GM21360 (cell line): Measurements from ENCODE around the gene TMEM237.
"Not testable (repeated sequence)": the region's sequence is repeated elsewhere in the genome, so short reads cannot be mapped to it uniquely, and the experiment has no call there.

Experiments
- ATAC-seq: cut with Tn5 transposase; IDR thresholded peaks from one replicate; pipeline ENCODE4 v1.9.1; 2021; ENCODE audit warnings: mild to moderate bottlenecking, moderate library complexity; ENCODE audit not compliant: unreplicated experiment

The TMEM237 gene, protein sequence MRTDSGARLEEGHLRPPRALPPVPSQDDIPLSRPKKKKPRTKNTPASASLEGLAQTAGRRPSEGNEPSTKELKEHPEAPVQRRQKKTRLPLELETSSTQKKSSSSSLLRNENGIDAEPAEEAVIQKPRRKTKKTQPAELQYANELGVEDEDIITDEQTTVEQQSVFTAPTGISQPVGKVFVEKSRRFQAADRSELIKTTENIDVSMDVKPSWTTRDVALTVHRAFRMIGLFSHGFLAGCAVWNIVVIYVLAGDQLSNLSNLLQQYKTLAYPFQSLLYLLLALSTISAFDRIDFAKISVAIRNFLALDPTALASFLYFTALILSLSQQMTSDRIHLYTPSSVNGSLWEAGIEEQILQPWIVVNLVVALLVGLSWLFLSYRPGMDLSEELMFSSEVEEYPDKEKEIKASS

DNA sequence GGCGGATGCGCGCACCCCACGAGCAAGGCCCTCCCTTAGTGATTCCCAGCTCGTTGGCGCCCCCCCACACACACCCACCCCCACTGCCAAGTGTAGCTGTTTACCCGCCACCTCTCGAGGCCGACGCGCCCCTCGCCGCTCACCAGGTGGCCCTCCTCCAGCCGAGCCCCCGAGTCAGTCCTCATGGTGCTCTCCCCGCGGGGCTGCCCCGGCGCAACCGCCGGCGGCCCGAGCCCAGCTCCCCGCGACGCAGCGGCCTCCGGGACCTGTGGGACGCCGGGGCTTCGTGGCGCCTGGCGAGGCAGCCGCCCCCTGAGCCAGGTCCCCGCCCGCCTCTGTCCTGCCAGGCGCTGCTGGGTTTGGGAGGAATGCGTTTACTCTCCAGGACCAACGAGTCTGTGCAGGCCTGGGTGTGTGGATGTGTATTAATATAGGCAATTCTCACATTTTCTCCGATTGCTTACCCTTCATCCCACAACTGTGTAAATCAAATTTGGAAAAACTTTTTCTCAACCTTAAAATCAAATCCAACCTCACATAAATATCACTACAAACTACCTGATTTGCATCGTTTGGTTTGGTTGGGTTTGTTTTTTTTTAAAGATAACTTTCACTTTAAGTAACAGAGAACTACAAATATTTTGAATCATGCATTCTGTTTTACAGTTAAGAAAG is at the start of gene TMEM237:
TSS of gene TMEM237 (minus strand) at position 288 of the 675 bp plus-strand sequence. CDS start at position 185, 103 bp downstream.
- ATAC-seq = no peak

DNA sequence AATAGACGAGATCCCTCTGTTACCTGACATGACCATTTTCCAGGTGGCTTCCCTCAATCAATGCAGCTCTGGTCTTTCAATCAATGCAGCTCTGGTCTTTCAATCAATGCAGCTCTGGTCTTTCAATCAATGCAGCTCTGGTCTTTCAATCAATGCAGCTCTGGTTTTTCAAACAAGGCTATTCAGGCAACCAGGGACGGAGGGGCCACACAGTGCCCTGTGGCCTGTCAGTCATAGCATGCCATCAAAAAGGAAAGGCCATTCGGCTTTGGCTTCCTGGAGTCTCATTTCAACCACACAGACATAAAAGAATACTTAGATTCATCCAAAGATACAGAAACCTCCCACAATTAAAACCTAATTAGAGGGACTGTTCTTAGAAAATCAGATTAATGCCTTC is 41.9 kb upstream of the TMEM237 start:
- ATAC-seq = no peak

DNA sequence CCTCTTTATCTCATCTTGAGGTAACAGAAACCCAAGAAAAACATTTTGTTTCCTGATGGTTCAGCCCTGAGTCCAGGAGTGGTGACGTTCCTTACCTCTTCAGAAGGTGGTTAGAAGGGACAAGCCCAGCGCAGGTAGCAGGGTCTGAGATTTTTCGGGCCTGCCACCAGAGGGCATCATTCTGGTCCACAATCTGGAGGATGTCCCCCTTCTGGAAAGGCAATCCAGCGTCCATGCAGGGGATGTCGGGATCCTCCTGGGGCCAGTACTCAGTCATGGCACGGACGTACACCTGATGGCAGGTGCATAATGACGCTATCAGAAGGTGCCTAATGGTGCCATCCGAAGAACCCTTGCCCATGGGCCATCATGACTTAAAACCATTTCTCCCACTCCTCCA is 37.4 kb upstream of the TMEM237 start:
- no peak for ATAC-seq

DNA sequence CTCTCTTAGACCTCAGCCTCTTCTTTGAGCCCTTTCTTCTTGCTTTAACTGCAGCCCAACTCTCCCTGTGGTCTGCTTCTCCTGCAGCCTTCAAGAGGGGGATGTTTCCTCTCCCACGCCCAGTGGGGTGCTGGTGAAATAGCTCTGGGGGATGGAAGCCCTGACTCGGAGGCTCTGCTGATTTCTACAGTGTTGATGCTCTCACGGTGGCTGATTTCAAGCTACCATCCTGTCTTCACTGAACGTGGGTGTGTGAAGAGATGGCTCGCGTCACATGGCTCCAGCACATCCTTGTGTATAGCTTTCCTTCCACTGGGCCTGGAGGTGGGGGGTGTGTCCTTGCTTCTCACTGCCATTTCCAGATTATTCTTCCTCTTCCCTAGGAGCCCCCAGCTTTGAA is 35.1 kb upstream of the TMEM237 start:
- no peak for ATAC-seq

DNA sequence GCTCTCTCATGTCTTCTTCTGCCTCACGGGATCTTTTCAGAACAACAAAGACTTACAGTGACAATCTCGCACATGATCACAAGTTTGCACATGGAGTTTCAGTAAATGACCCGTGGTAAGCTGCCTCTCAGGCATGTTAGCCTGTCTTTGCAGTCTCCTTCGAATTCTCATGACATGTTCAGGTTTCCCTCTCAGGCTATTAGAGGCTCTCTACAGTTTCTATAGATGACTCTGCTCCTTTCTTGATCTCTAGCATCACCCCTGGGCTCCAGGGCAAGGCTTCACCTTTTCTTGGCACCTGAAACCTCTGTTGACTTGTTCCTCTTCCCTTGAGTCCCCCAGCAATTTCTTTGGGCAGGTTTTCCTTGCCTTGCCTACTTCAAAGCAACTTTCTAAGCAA is 32.2 kb upstream of the TMEM237 start:
- no peak for ATAC-seq

DNA sequence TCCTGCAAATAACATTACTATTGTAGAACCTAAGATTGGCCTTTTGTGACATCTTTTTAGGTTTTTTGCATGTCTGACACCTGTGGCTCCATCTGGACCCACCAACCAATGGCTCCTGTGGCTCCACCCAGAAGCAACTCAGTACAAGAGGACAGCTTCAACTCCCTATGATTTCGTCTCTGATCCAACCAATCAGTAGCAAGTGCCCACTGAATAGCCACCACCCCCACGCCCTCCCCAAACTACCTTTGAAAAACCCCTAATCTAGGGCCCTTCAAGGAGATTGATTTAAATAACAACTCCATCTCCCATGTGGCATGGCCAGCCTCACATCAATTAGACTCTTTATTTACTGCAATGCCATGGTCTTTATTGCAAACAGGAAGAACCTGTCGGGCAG is 31.5 kb upstream of the TMEM237 start:
- no peak for ATAC-seq

DNA sequence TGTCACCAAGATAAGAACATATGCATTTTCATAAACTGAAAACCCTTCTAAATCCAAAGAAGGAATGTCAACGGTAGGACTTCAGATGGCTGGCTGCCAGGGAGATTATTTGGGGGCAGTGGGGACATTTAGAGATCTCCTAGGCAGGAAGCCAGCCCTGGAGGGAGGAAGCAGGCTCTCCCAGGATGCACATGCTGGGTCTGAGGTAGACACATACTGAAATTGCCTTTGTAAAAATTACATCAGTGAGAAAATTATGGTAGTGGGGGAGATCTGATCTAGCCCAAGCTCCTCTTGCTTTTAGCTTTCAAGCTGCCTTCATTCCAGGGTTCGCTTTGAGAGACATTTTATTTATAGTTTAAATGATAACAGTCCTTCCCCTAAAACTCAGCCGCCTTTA is 31.0 kb upstream of the TMEM237 start:
- ATAC-seq = no peak

DNA sequence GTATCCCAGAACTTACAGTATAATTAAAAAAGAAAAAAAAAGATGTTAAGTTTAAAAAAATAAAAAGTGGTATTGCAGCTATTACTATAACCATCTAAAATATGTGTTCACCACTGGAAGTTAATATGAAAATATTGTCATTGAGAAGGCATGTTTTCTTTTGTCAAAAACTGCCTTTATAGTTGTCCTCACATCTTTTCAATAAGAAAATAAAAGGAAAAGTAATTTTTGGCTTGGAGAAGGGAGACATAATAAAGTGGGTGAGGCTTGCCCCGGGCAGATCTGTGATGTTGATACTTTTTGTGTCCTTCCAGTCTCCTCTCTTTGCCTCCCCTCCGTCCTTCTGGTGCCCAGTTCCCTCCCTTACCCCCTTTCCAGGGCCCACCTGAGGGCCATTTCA is 30.2 kb upstream of the TMEM237 start:
- no peak for ATAC-seq

DNA sequence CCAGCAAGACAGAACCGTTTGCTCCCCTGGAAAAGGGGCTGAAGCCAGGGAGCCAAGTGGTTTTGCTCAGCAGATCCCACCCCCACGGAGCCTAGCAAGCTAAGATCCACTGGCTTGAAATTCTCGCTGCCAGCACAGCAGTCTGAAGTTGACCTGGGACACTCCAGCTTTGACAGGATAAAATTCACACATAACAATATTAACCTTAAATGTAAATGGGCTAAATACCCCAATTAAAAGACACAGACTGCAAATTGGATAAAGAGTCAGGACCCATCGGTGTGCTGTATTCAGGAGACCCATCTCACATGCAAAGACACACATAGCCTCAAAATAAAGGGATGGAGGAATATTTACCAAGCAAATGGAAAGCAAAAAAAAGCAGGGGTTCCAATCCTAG is 27.9 kb upstream of the TMEM237 start:
- ATAC-seq = not testable (repeated sequence)

DNA sequence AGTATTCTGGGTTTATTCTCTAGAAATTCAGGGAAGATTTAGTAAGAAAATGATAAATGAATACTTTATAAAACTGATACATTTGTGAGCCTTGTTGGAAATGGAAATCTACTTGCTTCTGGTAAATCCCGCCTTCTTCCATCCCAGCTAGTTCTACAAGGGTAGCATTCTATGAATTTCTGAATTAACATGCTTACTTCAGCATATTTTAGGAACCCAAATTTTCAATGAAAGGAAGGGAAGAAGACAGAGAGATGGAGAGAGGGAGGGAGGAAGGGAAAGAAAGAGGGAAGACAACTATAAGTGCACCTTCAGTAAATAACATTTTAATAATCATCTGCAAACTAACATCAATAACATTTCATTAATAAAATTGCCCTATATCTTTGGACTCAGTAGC is 26.6 kb upstream of the TMEM237 start:
- no peak for ATAC-seq

DNA sequence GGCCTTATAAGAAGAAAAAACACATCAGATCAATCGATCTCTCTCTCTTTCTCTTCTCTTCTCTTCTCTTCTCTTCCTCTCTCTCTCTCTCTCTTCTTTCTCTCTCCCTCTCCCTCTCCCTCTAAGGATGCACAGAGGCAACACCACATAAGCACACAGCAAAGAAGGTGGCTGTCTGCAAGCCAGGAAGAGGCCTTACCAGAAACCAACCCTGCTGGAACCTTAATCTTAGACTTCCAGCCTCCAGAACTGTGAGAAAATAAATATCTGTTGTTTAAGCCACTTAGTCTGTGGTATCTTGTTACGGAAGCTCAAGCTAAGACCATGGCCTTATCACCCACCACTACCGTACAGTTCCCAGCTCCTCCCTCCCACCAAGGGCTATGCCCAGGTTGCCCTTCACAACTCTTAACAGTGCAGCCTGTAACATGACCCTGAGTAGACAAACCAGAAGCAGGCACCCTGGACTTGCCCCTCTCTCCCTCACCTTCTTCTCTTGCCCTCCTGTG is 25.2 kb upstream of the TMEM237 start:
- ATAC-seq = no peak

DNA sequence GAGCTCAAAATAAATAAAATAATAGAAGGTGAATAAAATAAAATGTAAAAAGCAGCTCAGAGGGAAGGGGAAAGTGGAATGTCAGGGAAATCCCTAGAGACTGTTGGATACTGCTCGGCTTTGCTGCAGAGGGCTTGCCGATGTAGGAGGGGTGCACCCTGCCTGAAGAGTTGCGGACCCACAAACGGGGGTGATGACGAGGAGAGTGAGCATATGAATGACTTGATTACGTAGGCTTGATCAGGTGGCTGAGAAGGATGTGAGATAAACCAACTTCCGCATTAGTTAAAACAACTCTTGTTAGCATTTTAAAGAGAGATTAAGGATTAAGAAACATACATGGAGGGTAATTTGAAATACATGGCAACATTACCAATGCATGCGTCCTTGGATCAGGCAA is 21.0 kb upstream of the TMEM237 start:
- ATAC-seq = no peak

DNA sequence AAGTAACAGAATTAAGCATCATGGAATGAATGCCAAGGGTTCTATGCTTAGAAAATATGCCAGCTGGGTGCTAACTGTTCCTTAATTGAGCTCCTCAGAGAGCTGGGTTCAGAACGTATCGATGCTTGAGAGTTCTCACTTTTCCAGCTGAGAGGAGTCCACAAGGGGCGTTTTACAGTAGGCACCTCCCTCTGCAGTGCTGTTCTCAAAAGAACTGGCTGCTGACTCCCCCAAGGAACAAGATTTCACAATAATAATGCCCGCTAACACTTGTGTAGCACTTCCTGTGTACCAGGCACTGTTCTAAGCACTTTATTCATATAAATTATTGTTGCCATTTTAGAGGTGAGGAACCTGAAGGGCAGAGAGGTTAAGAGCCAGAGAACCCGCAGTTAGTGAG is 18.1 kb upstream of the TMEM237 start:
- ATAC-seq = no peak

DNA sequence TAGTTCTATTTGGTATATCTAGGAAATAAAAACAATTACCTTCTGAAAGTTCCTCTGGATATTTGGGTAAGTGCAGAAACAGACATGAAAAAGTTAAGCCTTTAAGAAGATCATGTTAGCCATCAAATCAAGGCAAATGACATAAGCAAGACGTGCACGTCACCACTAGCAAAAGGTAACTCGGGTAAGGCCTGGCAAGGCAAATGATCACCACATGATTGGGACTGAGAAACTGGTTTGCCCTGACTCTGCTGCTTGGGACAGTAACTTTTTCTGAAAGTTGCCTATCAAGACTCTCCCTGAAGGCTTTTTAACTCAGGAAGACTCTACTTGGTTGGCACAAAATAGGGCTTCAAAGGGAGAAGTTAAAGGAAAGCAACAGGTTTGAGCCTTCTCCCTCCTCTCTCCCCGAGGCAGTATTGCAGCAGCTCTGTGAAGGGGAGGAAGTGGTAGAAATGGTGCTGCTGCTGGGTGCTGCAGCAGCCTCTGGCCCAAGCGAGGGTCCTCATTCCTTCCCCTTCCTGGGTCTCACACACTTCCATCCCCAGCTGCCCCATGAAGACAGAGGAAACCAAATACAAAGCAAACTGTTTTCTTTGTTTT is 17.1 kb upstream of the TMEM237 start:
- no peak for ATAC-seq

DNA sequence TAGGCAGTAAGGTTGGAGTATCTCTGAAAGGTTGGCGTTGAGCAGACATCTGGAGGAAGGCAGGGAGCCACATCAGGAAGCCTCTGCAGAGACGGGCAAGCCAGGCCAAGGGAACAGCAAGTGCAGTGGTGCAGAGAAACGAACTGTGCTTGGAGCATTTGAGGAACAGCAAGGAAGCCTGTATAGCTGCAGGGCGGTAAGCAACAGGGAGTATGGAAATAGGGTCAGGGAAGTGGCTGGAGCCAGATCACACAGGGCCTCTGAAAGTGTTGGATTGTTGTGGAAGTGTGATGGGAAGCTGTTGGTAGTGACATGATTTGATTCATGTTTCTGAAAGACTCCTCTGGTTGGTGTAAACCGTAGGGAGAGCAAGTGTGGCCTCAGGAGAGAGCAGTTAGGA is 13.4 kb upstream of the TMEM237 start:
- no peak for ATAC-seq

DNA sequence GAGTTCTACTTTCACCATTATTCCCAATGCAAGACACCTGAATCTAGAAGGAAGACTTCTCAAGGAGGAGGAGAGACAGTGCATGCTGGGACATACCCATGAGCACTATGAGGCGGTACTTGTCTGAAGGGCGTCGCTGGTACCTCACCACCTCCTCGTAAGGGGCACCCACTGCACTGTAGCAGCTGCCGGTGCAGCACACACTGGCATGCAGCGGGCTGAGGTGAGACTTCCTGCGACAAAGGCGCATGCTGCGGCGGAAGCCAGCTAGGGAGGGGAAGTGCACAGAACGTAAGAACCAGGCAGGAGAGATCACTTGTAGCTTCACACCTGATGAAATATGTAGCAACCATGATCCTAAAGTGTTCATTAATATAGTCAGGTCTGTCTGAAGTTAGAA is 12.8 kb upstream of the TMEM237 start:
- no peak for ATAC-seq

DNA sequence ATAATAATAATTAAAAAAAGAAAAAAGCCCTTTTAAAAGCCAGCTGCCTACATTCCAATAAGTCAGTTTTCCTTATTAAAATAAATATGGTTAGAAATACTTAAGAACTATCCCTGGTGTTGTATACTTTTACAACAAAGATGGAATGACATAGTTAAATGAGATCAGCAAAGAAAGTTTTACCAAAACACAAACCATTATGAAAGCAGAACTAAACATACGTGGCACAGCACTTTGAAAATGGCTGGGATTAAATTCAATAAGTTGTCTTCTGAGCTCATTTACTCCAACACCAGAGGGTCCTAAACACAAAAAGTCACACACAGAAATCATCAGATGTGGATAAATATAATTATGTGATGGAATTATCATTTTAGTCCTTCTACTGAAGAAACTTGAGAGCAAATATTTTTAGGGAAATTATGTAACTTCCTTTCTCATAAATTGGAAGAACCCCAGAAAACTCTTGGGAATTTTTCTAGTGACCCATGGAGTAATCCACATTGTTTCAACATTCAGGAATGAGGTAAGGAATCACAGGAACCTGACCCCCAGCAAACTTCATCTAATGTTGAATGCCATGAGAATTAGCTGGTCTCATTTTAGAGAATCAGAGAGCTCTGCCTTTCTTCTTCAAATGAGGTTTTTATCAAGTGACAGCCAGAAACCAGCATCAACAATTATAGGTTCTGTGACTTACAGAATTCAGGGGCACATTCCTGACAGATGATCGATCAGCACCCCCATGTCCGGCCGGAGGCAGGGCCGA is 11.5 kb upstream of the TMEM237 start:
- ATAC-seq = no peak

DNA sequence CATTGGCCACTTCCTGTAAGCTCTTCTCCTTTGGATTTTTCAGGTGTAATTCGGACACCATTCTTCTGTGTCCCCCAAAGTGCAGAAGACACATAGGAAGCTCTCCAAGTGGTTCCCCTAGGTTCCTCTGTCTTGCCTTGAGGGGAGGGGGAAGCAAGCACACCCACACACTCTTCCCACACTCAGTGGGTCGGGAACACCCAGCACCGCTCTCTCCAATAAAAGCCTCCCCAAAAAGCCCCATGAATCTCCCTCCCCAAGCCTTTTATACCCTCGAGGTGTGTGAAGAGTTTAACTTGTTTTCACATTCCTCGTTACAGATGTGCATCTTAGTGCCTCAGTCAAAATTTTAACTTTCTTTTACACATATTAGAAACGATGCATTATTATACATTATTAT is 9.9 kb upstream of the TMEM237 start:
- no peak for ATAC-seq

DNA sequence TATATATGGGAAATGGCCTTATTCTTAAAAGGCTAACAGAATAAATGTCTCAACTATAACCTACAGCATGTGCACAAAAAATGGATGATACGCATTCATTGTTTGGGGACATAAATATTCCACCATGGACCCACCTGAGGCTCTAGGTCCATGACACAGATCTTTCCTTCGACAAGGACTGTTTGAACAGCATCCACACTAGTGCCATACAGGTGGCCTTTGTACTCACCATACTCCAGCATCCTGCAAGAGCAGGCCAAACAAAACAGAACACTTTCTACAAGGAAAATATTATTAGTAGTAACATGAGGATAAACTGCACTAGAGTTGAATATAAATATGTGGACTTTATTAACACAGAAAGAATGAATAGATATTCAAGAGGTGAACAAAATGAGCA is 6.1 kb upstream of the TMEM237 start:
- ATAC-seq = no peak

DNA sequence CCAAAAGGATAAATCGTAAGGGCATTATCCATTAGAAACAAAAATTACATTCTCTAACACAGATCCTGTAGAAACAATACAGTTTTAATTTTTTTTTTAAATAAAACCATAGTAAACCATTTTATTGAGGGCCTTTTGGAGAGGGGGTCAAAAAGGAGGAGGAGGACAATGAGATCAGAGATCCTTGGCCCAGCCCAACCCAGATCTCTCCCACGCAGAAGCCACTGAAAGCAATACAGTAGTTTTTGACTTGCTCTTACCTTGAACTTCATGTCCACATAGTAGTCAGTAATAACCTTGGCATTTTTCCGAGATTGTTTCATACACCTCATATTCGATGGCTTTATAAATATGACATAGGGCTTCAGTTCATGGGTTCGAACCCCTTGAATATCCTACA is 4.1 kb upstream of the TMEM237 start:
- no peak for ATAC-seq

DNA sequence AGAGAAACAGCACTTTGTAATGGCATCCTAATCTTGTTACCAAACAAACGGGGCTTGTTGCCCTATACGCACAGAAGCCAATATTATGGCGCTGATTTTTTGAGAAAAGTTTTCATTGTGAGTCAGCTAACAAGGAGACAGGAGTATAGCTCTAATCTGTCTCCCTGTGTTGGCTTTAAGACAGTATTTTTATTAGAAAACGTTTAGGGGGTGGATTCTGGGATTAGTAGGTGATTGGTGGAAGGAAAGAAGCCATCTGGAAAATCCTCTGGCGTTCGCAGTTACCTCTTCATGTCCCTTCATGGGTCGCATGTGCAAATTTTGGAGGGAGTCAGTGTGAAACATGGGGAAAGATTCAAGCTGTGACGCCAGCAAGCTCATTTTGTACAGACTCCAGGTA is 698 bp upstream of the TMEM237 start:
- ATAC-seq = no peak
